IMR-90 (cell line): ENCODE measurements around the gene ACER1.
"Not testable (repeated sequence)": the region's sequence is repeated elsewhere in the genome, so short reads cannot be mapped to it uniquely, and the experiment has no call there.

Experiments used
- FOS ChIP-seq: fragments of 150-350 bp; IDR thresholded peaks from 2 replicates; pipeline ENCODE4 v1.6.1; 2016; ENCODE audit warnings: low read depth, low read length
- MAZ ChIP-seq: IDR thresholded peaks from 2 replicates; pipeline ENCODE4 v1.6.1; 2012; ENCODE audit warnings: low read depth, mild to moderate bottlenecking, low read length, improper control_type of control experiment, moderate library complexity, borderline replicate concordance
- POLR2A ChIP-seq: IDR thresholded peaks from 2 replicates; pipeline ENCODE4 v1.6.1; 2012; ENCODE audit warnings: mild to moderate bottlenecking, low read depth, low read length
- RAD21 ChIP-seq: IDR thresholded peaks from 2 replicates; pipeline ENCODE4 v1.6.1; 2012; ENCODE audit warnings: low read length, improper control_type of control experiment

GRCh38 chr19:6315646-6316045, 17.8 kb downstream of the ACER1 start:
- TF ChIP-seq MAZ, RAD21, POLR2A, FOS: not testable (repeated sequence)
